ENCODE measurements around the gene MRPL52.
"Not testable (repeated sequence)": the region's sequence is repeated elsewhere in the genome, so short reads cannot be mapped to it uniquely, and the experiment has no call there.

Gene MRPL52

GRCh38 chr14:22798528-22798927 is 31.2 kb upstream of the MRPL52 start:
- no peak overlapping the region for H3K4me3 Mint-ChIP-seq
- no peaks in the 10 kb centered on the region for H3K9me3 Mint-ChIP-seq
- no peak for DNase-seq (ENCODE audit: low spot score in 2 of 2)
- H3K36me3 Mint-ChIP-seq (ENCODE audit: insufficient read depth), result no peaks in the 10 kb centered on the region
- no peak for ATAC-seq (replicated peaks; ENCODE audit: extremely low read depth, poor library complexity, severe bottlenecking)
- H3K27me3 Mint-ChIP-seq, result peaks cover 99% of the 10 kb centered on the region
- H3K4me1 Mint-ChIP-seq, result no peaks in the 10 kb centered on the region
- no peak overlapping the region for H3K27ac Mint-ChIP-seq (ENCODE audit: low read depth)

- Mint-ChIP-seq H3K27me3 (peaks cover 99% of the 10 kb centered on the region), H3K36me3 (ENCODE audit: insufficient read depth) (no peaks in the 10 kb centered on the region), H3K9me3 (no peaks in the 10 kb centered on the region), H3K27ac (ENCODE audit: low read depth) (no peak overlapping the region), H3K4me3 (no peak overlapping the region), H3K4me1 (no peaks in the 10 kb centered on the region)
- DNase-seq (ENCODE audit: low spot score in 2 of 2) (no peak), ATAC-seq (replicated peaks; ENCODE audit: extremely low read depth, poor library complexity, severe bottlenecking) (no peak)
Observed at GRCh38 chr14:22800346-22800745, 29.3 kb upstream of the MRPL52 start.

GRCh38 chr14:22801716-22802115 is 28.0 kb upstream of the MRPL52 start:
- no peak for DNase-seq (ENCODE audit: low spot score in 2 of 2)
- ATAC-seq (replicated peaks; ENCODE audit: extremely low read depth, poor library complexity, severe bottlenecking), result no peak
- Mint-ChIP-seq H3K27ac (ENCODE audit: low read depth) (no peak overlapping the region), H3K4me3 (no peak overlapping the region), H3K9me3 (no peaks in the 10 kb centered on the region), H3K36me3 (ENCODE audit: insufficient read depth) (no peaks in the 10 kb centered on the region), H3K27me3 (peaks cover 90% of the 10 kb centered on the region), H3K4me1 (no peaks in the 10 kb centered on the region)

GRCh38 chr14:22802860-22803686 is 26.6 kb upstream of the MRPL52 start:
- H3K4me1 Mint-ChIP-seq, result no peaks in the 10 kb centered on the region
- peaks cover 78% of the 10 kb centered on the region for H3K27me3 Mint-ChIP-seq
- ATAC-seq (replicated peaks; ENCODE audit: extremely low read depth, poor library complexity, severe bottlenecking), result no peak

GRCh38 chr14:22803687-22803974 is 26.1 kb upstream of the MRPL52 start:
- Mint-ChIP-seq H3K27me3 (peaks cover 72% of the 10 kb centered on the region), H3K36me3 (ENCODE audit: insufficient read depth) (no peaks in the 10 kb centered on the region), H3K9me3 (no peaks in the 10 kb centered on the region), H3K27ac (ENCODE audit: low read depth) (no peak overlapping the region), H3K4me3 (no peak overlapping the region), H3K4me1 (no peaks in the 10 kb centered on the region)
- ATAC-seq (replicated peaks; ENCODE audit: extremely low read depth, poor library complexity, severe bottlenecking), result no peak
- DNase-seq (ENCODE audit: low spot score in 2 of 2), result no peak

More at GRCh38 chr14:22802860-22803686, 26.6 kb upstream of the MRPL52 start:
- Mint-ChIP-seq H3K9me3 (no peaks in the 10 kb centered on the region), H3K27ac (ENCODE audit: low read depth) (no peak overlapping the region), H3K4me3 (no peak overlapping the region), H3K36me3 (ENCODE audit: insufficient read depth) (no peaks in the 10 kb centered on the region)
- no peak for DNase-seq (ENCODE audit: low spot score in 2 of 2)

- not testable (repeated sequence) for H3K4me1 Mint-ChIP-seq; ATAC-seq (replicated peaks; ENCODE audit: extremely low read depth, poor library complexity, severe bottlenecking); H3K4me3 Mint-ChIP-seq; H3K27ac Mint-ChIP-seq (ENCODE audit: low read depth); H3K9me3 Mint-ChIP-seq; DNase-seq (ENCODE audit: low spot score in 2 of 2); H3K36me3 Mint-ChIP-seq (ENCODE audit: insufficient read depth)
- peaks cover 56% of the 10 kb centered on the region for H3K27me3 Mint-ChIP-seq
Observed at GRCh38 chr14:22805235-22805634, 24.5 kb upstream of the MRPL52 start.

- no peaks in the 10 kb centered on the region for H3K4me1 Mint-ChIP-seq
- H3K27me3 Mint-ChIP-seq, result peaks cover 33% of the 10 kb centered on the region
- no peak overlapping the region for H3K4me3 Mint-ChIP-seq
- H3K9me3 Mint-ChIP-seq, result no peaks in the 10 kb centered on the region
- H3K27ac Mint-ChIP-seq (ENCODE audit: low read depth), result no peak overlapping the region
- ATAC-seq (replicated peaks; ENCODE audit: extremely low read depth, poor library complexity, severe bottlenecking) (no peak), DNase-seq (ENCODE audit: low spot score in 2 of 2) (no peak)
- H3K36me3 Mint-ChIP-seq (ENCODE audit: insufficient read depth), result no peaks in the 10 kb centered on the region
Observed at GRCh38 chr14:22807432-22808087, 22.1 kb upstream of the MRPL52 start.

GRCh38 chr14:22808388-22809209 is 21.1 kb upstream of the MRPL52 start:
- no peak for DNase-seq (ENCODE audit: low spot score in 2 of 2)
- Mint-ChIP-seq H3K27ac (ENCODE audit: low read depth) (no peak overlapping the region), H3K27me3 (peaks cover 22% of the 10 kb centered on the region), H3K4me3 (no peak overlapping the region), H3K9me3 (no peaks in the 10 kb centered on the region), H3K36me3 (ENCODE audit: insufficient read depth) (no peaks in the 10 kb centered on the region), H3K4me1 (no peaks in the 10 kb centered on the region)
- ATAC-seq (replicated peaks; ENCODE audit: extremely low read depth, poor library complexity, severe bottlenecking), result no peak

GRCh38 chr14:22811722-22812121 is 18.0 kb upstream of the MRPL52 start:
- H3K4me3 Mint-ChIP-seq, result no peak overlapping the region
- H3K27me3 Mint-ChIP-seq, result no peaks in the 10 kb centered on the region
- no peaks in the 10 kb centered on the region for H3K36me3 Mint-ChIP-seq (ENCODE audit: insufficient read depth)

GRCh38 chr14:22812744-22813143 is 16.9 kb upstream of the MRPL52 start:
- Mint-ChIP-seq H3K27me3 (no peaks in the 10 kb centered on the region), H3K4me3 (no peak overlapping the region), H3K4me1 (no peaks in the 10 kb centered on the region), H3K9me3 (no peaks in the 10 kb centered on the region), H3K27ac (ENCODE audit: low read depth) (no peak overlapping the region), H3K36me3 (ENCODE audit: insufficient read depth) (no peaks in the 10 kb centered on the region)
- DNase-seq (ENCODE audit: low spot score in 2 of 2) (no peak), ATAC-seq (replicated peaks; ENCODE audit: extremely low read depth, poor library complexity, severe bottlenecking) (no peak)

More at GRCh38 chr14:22811722-22812121, 18.0 kb upstream of the MRPL52 start:
- Mint-ChIP-seq H3K27ac (ENCODE audit: low read depth) (no peak overlapping the region), H3K9me3 (no peaks in the 10 kb centered on the region), H3K4me1 (no peaks in the 10 kb centered on the region)
- DNase-seq (ENCODE audit: low spot score in 2 of 2) (no peak), ATAC-seq (replicated peaks; ENCODE audit: extremely low read depth, poor library complexity, severe bottlenecking) (no peak)

GRCh38 chr14:22813145-22813544 is 16.5 kb upstream of the MRPL52 start:
- Mint-ChIP-seq H3K27ac (ENCODE audit: low read depth) (no peak overlapping the region), H3K36me3 (ENCODE audit: insufficient read depth) (no peaks in the 10 kb centered on the region), H3K9me3 (no peaks in the 10 kb centered on the region), H3K27me3 (no peaks in the 10 kb centered on the region), H3K4me1 (no peaks in the 10 kb centered on the region), H3K4me3 (no peak overlapping the region)
- ATAC-seq (replicated peaks; ENCODE audit: extremely low read depth, poor library complexity, severe bottlenecking) (no peak), DNase-seq (ENCODE audit: low spot score in 2 of 2) (no peak)

- DNase-seq (ENCODE audit: low spot score in 2 of 2) (no peak), ATAC-seq (replicated peaks; ENCODE audit: extremely low read depth, poor library complexity, severe bottlenecking) (no peak)
- no peak overlapping the region for H3K4me3 Mint-ChIP-seq
- no peaks in the 10 kb centered on the region for H3K36me3 Mint-ChIP-seq (ENCODE audit: insufficient read depth)
- H3K9me3 Mint-ChIP-seq, result no peaks in the 10 kb centered on the region
- no peak overlapping the region for H3K27ac Mint-ChIP-seq (ENCODE audit: low read depth)
- no peaks in the 10 kb centered on the region for H3K4me1 Mint-ChIP-seq
- H3K27me3 Mint-ChIP-seq, result peaks cover 8% of the 10 kb centered on the region
Observed at GRCh38 chr14:22814373-22814772, 15.3 kb upstream of the MRPL52 start.

Measured in central memory CD8-positive, alpha-beta T cell (primary cell).